GM23338 (cell line): ENCODE data around the gene OTOGL. TPM values are rescaled to one million over a fixed set of nuclear protein-coding genes. Genes with fewer than 3 reads are reported as not detected.
A peak's percentile ranks its signal among the peaks of the same experiment; 100 is the strongest.

Experiments used
- ATAC-seq: fragments of 200-7000 bp; cut with Tn5 transposase; 3 replicates; pipeline ENCODE4 v1.9.1; 2020
- DNase-seq: peaks from one replicate; pipeline ENCODE4 v3.0.0-alpha.2; 2015; ENCODE audit warnings: low spot score
- H2AFZ ChIP-seq: fragments of 200-600 bp; sonication (generic); 2 replicates; pipeline ENCODE4 v1.8.0; 2016; ENCODE audit warnings: antibody characterized with exemption, mild to moderate bottlenecking, moderate library complexity
- H3F3A ChIP-seq: fragments of 200-600 bp; sonication (generic); replicated peaks from 2 replicates; pipeline ENCODE4 v1.8.0; 2017; ENCODE audit warnings: antibody characterized with exemption, mixed run types, low read depth
- H3K27ac ChIP-seq: fragments of 200-600 bp; sonication (generic); 2 replicates; pipeline ENCODE4 v1.6.1; 2016; ENCODE audit warnings: low read depth
- H3K27me3 ChIP-seq: fragments of 200-600 bp; sonication (generic); 2 replicates; pipeline ENCODE4 v1.8.0; 2016; ENCODE audit warnings: mild to moderate bottlenecking, mixed run types, moderate library complexity; ENCODE audit not compliant: insufficient read depth
- H3K36me3 ChIP-seq: fragments of 200-600 bp; sonication (generic); 2 replicates; pipeline ENCODE4 v1.8.0; 2016; ENCODE audit warnings: mild to moderate bottlenecking; ENCODE audit not compliant: insufficient read depth
- H3K4me1 ChIP-seq: fragments of 200-600 bp; sonication (generic); 2 replicates; pipeline ENCODE4 v1.8.0; 2016; ENCODE audit warnings: mild to moderate bottlenecking, moderate library complexity; ENCODE audit not compliant: insufficient read depth
- H3K4me2 ChIP-seq: fragments of 200-600 bp; sonication (generic); 2 replicates; pipeline ENCODE4 v1.7.1; 2017; ENCODE audit warnings: mixed run types
- H3K4me3 ChIP-seq: fragments of 200-600 bp; sonication (generic); 2 replicates; pipeline ENCODE4 v1.6.1; 2016; ENCODE audit warnings: mixed run types
- H3K79me2 ChIP-seq: fragments of 200-600 bp; sonication (generic); replicated peaks from 2 replicates; pipeline ENCODE4 v1.8.0; 2017; ENCODE audit warnings: mild to moderate bottlenecking; ENCODE audit not compliant: insufficient read depth
- H3K9me2 ChIP-seq: fragments of 200-600 bp; sonication (generic); 2 replicates; pipeline ENCODE4 v1.8.0; 2017; ENCODE audit not compliant: insufficient read depth
- H4K20me1 ChIP-seq: fragments of 200-600 bp; sonication (generic); replicated peaks from 2 replicates; pipeline ENCODE4 v1.8.0; 2017; ENCODE audit warnings: mild to moderate bottlenecking; ENCODE audit not compliant: insufficient read depth
- H3K27ac Mint-ChIP-seq: 2 replicates; pipeline ENCODE4 v1.8.0; 2020; ENCODE audit warnings: inconsistent platforms, mild to moderate bottlenecking, moderate library complexity, mixed read lengths
- H3K27me3 Mint-ChIP-seq: 3 replicates; pipeline ENCODE4 v1.8.0; 2022; ENCODE audit warnings: low read depth, mild to moderate bottlenecking, moderate library complexity, mixed read lengths, inconsistent platforms; ENCODE audit not compliant: insufficient read depth, poor library complexity
- H3K36me3 Mint-ChIP-seq: 3 replicates; pipeline ENCODE4 v1.8.0; 2021; ENCODE audit warnings: low read depth, mild to moderate bottlenecking, inconsistent platforms, moderate library complexity, mixed read lengths
- H3K4me1 Mint-ChIP-seq: 3 replicates; pipeline ENCODE4 v1.8.0; 2020; ENCODE audit warnings: mild to moderate bottlenecking, inconsistent platforms, mixed read lengths
- H3K4me3 Mint-ChIP-seq: 3 replicates; pipeline ENCODE4 v1.8.0; 2021; ENCODE audit warnings: moderate library complexity, mild to moderate bottlenecking, inconsistent platforms, mixed read lengths
- H3K9me3 Mint-ChIP-seq: 3 replicates; pipeline ENCODE4 v1.8.0; 2020; ENCODE audit warnings: moderate library complexity, mild to moderate bottlenecking, inconsistent platforms, mixed read lengths
- CREB1 ChIP-seq: fragments of 250-450 bp; sonication (Bioruptor Pico); IDR thresholded peaks from 2 replicates; pipeline ENCODE4 v1.5.0; 2020; ENCODE audit warnings: low read depth, mild to moderate bottlenecking, moderate library complexity
- CTCF ChIP-seq, 2 experiments: fragments of 200-600 bp in 1 of 2; sonication (generic) in 1 of 2; conservative IDR thresholded peaks; 2 replicates each; pipeline versions ENCODE4 v1.5.1 to v1.6.1; 2016 to 2017; ENCODE audit warnings: antibody characterized with exemption in 2 of 2, low read depth in 2 of 2, mild to moderate bottlenecking in 2 of 2, moderate library complexity in 1 of 2
- ETS1 ChIP-seq: IDR thresholded peaks from 2 replicates; pipeline ENCODE4 v1.6.1; 2016; ENCODE audit warnings: antibody characterized with exemption
- EZH2 ChIP-seq: fragments of 200-600 bp; sonication (generic); IDR thresholded peaks from one replicate; pipeline ENCODE4 v1.8.0; 2017; ENCODE audit warnings: antibody characterized with exemption, mild to moderate bottlenecking, low read depth; ENCODE audit not compliant: unreplicated experiment
- EZH2phosphoT487 ChIP-seq: fragments of 200-600 bp; sonication (generic); IDR thresholded peaks from one replicate; pipeline ENCODE4 v1.8.1; 2018; ENCODE audit warnings: antibody characterized with exemption; ENCODE audit not compliant: unreplicated experiment
- JUNB ChIP-seq: IDR thresholded peaks from one replicate; pipeline ENCODE4 v1.6.1; 2016; ENCODE audit warnings: antibody characterized with exemption; ENCODE audit not compliant: unreplicated experiment
- NANOG ChIP-seq: IDR thresholded peaks from 2 replicates; pipeline ENCODE4 v1.6.1; 2016; ENCODE audit warnings: antibody characterized with exemption, borderline replicate concordance
- POLR2AphosphoS5 ChIP-seq: IDR thresholded peaks from 2 replicates; pipeline ENCODE4 v1.6.1; 2016; ENCODE audit warnings: antibody characterized with exemption, low read depth
- REST ChIP-seq: IDR thresholded peaks from one replicate; pipeline ENCODE4 v1.6.1; 2018; ENCODE audit warnings: antibody characterized with exemption; ENCODE audit not compliant: unreplicated experiment
- STAT1 ChIP-seq: IDR thresholded peaks from one replicate; pipeline ENCODE4 v1.6.1; 2016; ENCODE audit warnings: antibody characterized with exemption; ENCODE audit not compliant: unreplicated experiment
- ZNF114 ChIP-seq: fragments of 250-450 bp; sonication (Bioruptor Pico); IDR thresholded peaks from 2 replicates; pipeline ENCODE4 v1.5.0; 2020; ENCODE audit warnings: mild to moderate bottlenecking, moderate library complexity
- ZNF331 ChIP-seq: fragments of 250-450 bp; sonication (Bioruptor Pico); IDR thresholded peaks from 2 replicates; pipeline ENCODE4 v1.5.0; 2020; ENCODE audit warnings: low read depth, mild to moderate bottlenecking, moderate library complexity
- ZNF462 ChIP-seq: fragments of 250-450 bp; sonication (Bioruptor Pico); IDR thresholded peaks from 2 replicates; pipeline ENCODE4 v1.5.0; 2020; ENCODE audit warnings: mild to moderate bottlenecking, moderate library complexity
- polyA plus RNA-seq: library from polyadenylated mRNA; unstranded; fragments of >200 nt; fragmentation: Nextera tagmentation; extraction: Ambion mirVana; gene quantifications from 2 replicates; pipeline ENCODE4 v1.2.1, GENCODE V29; 2016
- total RNA-seq: library from RNA; depleted of rRNA; stranded (reverse); fragments of >200 nt; shearing (Covaris generic); gene quantifications from 2 replicates; pipeline ENCODE4 v1.2.3, GENCODE V29; 2014

The OTOGL gene
- total and polyA plus RNA-seq, 2 experiments from 2014 or later: 0.36 to 0.66 TPM

GRCh38 chr12:80400571-80400991 is 301.2 kb downstream of the OTOGL start:
- no peaks in the 10 kb centered on the region for H3K9me3 Mint-ChIP-seq
- peaks cover 6% of the 10 kb centered on the region for H3K27me3 Mint-ChIP-seq
- peaks cover 4% of the 10 kb centered on the region; the same call in 1 of the 3 replicates for H3K4me1 Mint-ChIP-seq
- Histone ChIP-seq H3K4me2 (peak overlapping the region; percentile 36; the same call in 1 of the 2 replicates), H3F3A (no peaks in the 10 kb centered on the region), H4K20me1 (no peaks in the 10 kb centered on the region), H3K4me1 (no peaks in the 10 kb centered on the region), H3K27ac (no peak overlapping the region), H2AFZ (peak overlapping the region; percentile 96), H3K4me3 (peak overlapping the region; percentile 43), H3K79me2 (no peaks in the 10 kb centered on the region), H3K9me2 (no peaks in the 10 kb centered on the region), H3K36me3 (no peaks in the 10 kb centered on the region), H3K27me3 (no peaks in the 10 kb centered on the region)
- no peak overlapping the region; the same call in 2 of the 3 replicates for H3K4me3 Mint-ChIP-seq
- ATAC-seq (peak; percentile 91), DNase-seq (peak; percentile 65)
- H3K36me3 Mint-ChIP-seq: no peaks in the 10 kb centered on the region
- no peak for TF ChIP-seq EZH2
- TF ChIP-seq REST: no peak
- no peak for TF ChIP-seq CTCF (conservative IDR thresholded peaks at IDR 0.05; ENCODE audit: low read depth in 2 of 2)
- no peak for TF ChIP-seq STAT1
- no peak for TF ChIP-seq CREB1 (CRISPR knock-in tag)
- TF ChIP-seq NANOG: no peak
- no peak for TF ChIP-seq ETS1
- TF ChIP-seq JUNB: no peak
- TF ChIP-seq ZNF331: no peak
- TF ChIP-seq ZNF114 (CRISPR knock-in tag): no peak
- TF ChIP-seq EZH2phosphoT487: no peak
- no peak for TF ChIP-seq ZNF462 (CRISPR knock-in tag)
- TF ChIP-seq POLR2AphosphoS5: no peak
- no peak overlapping the region for H3K27ac Mint-ChIP-seq
